Measurements from ENCODE around the gene RHO.

RHO gene

GRCh38 chr3:129549805-129550204, 21.4 kb downstream of the RHO start:
- H3K27ac ChIP-seq (ENCODE audit: low read depth, low read length): no peak overlapping the region
- no peaks in the 10 kb centered on the region for H3K9me3 ChIP-seq (ENCODE audit: control insufficient read depth in 1 of 2, low read length in 2 of 2)
- peaks cover 4 to 10% of the 10 kb centered on the region in 2 donors for H3K4me1 ChIP-seq (ENCODE audit: control insufficient read depth in 1 of 2, insufficient read depth in 2 of 2, low read length in 2 of 2)
- H3K9ac ChIP-seq (ENCODE audit: low read depth in 1 of 2, low read length in 2 of 2): no peak overlapping the region
- H3K36me3 ChIP-seq (ENCODE audit: control insufficient read depth in 1 of 2, insufficient read depth in 2 of 2, low read length in 2 of 2): no peaks in the 10 kb centered on the region
- no peaks in the 10 kb centered on the region for H3K27me3 ChIP-seq (ENCODE audit: control insufficient read depth in 1 of 2, insufficient read depth in 2 of 2, low read length in 2 of 2)
- H3K4me3 ChIP-seq (ENCODE audit: low read depth in 1 of 2, low read length in 2 of 2): no peak overlapping the region

- Histone ChIP-seq H3K27ac (ENCODE audit: low read depth, low read length) (no peak overlapping the region), H3K4me3 (ENCODE audit: low read depth in 1 of 2, low read length in 2 of 2) (no peak overlapping the region), H3K9ac (ENCODE audit: low read depth in 1 of 2, low read length in 2 of 2) (no peak overlapping the region), H3K9me3 (ENCODE audit: control insufficient read depth in 1 of 2, low read length in 2 of 2) (no peaks in the 10 kb centered on the region), H3K36me3 (ENCODE audit: control insufficient read depth in 1 of 2, insufficient read depth in 2 of 2, low read length in 2 of 2) (no peaks in the 10 kb centered on the region), H3K27me3 (ENCODE audit: control insufficient read depth in 1 of 2, insufficient read depth in 2 of 2, low read length in 2 of 2) (no peaks in the 10 kb centered on the region), H3K4me1 (ENCODE audit: control insufficient read depth in 1 of 2, insufficient read depth in 2 of 2, low read length in 2 of 2) (peaks cover 4 to 10% of the 10 kb centered on the region in 2 donors)
These were observed 24.0 kb downstream of the RHO start for GRCh38 chr3:129552287-129553050.

GRCh38 chr3:129553171-129553570, 24.7 kb downstream of the RHO start:
- Histone ChIP-seq H3K27ac (ENCODE audit: low read depth, low read length) (no peak overlapping the region), H3K9ac (ENCODE audit: low read depth in 1 of 2, low read length in 2 of 2) (no peak overlapping the region), H3K36me3 (ENCODE audit: control insufficient read depth in 1 of 2, insufficient read depth in 2 of 2, low read length in 2 of 2) (peaks cover 0 to 3% of the 10 kb centered on the region in 2 donors), H3K9me3 (ENCODE audit: control insufficient read depth in 1 of 2, low read length in 2 of 2) (no peaks in the 10 kb centered on the region), H3K4me3 (ENCODE audit: low read depth in 1 of 2, low read length in 2 of 2) (no peak overlapping the region), H3K27me3 (ENCODE audit: control insufficient read depth in 1 of 2, insufficient read depth in 2 of 2, low read length in 2 of 2) (no peaks in the 10 kb centered on the region), H3K4me1 (ENCODE audit: control insufficient read depth in 1 of 2, insufficient read depth in 2 of 2, low read length in 2 of 2) (peaks cover 4 to 10% of the 10 kb centered on the region in 2 donors)

GRCh38 chr3:129553719-129554118, 25.3 kb downstream of the RHO start:
- Histone ChIP-seq H3K36me3 (ENCODE audit: control insufficient read depth in 1 of 2, insufficient read depth in 2 of 2, low read length in 2 of 2) (peaks cover 0 to 3% of the 10 kb centered on the region in 2 donors), H3K9me3 (ENCODE audit: control insufficient read depth in 1 of 2, low read length in 2 of 2) (no peaks in the 10 kb centered on the region), H3K27ac (ENCODE audit: low read depth, low read length) (no peak overlapping the region), H3K27me3 (ENCODE audit: control insufficient read depth in 1 of 2, insufficient read depth in 2 of 2, low read length in 2 of 2) (no peaks in the 10 kb centered on the region), H3K4me3 (ENCODE audit: low read depth in 1 of 2, low read length in 2 of 2) (peak overlapping the region in 1 of 2 donors; percentile 32), H3K9ac (ENCODE audit: low read depth in 1 of 2, low read length in 2 of 2) (no peak overlapping the region), H3K4me1 (ENCODE audit: control insufficient read depth in 1 of 2, insufficient read depth in 2 of 2, low read length in 2 of 2) (peaks cover 4 to 12% of the 10 kb centered on the region in 2 donors)

- H3K27me3 ChIP-seq (ENCODE audit: control insufficient read depth in 1 of 2, insufficient read depth in 2 of 2, low read length in 2 of 2): no peaks in the 10 kb centered on the region
- H3K9ac ChIP-seq (ENCODE audit: low read depth in 1 of 2, low read length in 2 of 2): no peak overlapping the region
- H3K4me1 ChIP-seq (ENCODE audit: control insufficient read depth in 1 of 2, insufficient read depth in 2 of 2, low read length in 2 of 2): peaks cover 6 to 17% of the 10 kb centered on the region in 2 donors
- no peak overlapping the region for H3K27ac ChIP-seq (ENCODE audit: low read depth, low read length)
- no peak overlapping the region for H3K4me3 ChIP-seq (ENCODE audit: low read depth in 1 of 2, low read length in 2 of 2)
- no peaks in the 10 kb centered on the region for H3K9me3 ChIP-seq (ENCODE audit: control insufficient read depth in 1 of 2, low read length in 2 of 2)
- H3K36me3 ChIP-seq (ENCODE audit: control insufficient read depth in 1 of 2, insufficient read depth in 2 of 2, low read length in 2 of 2): peaks cover 0 to 3% of the 10 kb centered on the region in 2 donors
These were observed 26.1 kb downstream of the RHO start for GRCh38 chr3:129554356-129555152.

GRCh38 chr3:129555153-129555550, 26.7 kb downstream of the RHO start:
- Histone ChIP-seq H3K9me3 (ENCODE audit: control insufficient read depth in 1 of 2, low read length in 2 of 2) (no peaks in the 10 kb centered on the region), H3K4me1 (ENCODE audit: control insufficient read depth in 1 of 2, insufficient read depth in 2 of 2, low read length in 2 of 2) (peaks cover 12 to 17% of the 10 kb centered on the region in 2 donors), H3K4me3 (ENCODE audit: low read depth in 1 of 2, low read length in 2 of 2) (no peak overlapping the region), H3K27me3 (ENCODE audit: control insufficient read depth in 1 of 2, insufficient read depth in 2 of 2, low read length in 2 of 2) (no peaks in the 10 kb centered on the region), H3K27ac (ENCODE audit: low read depth, low read length) (no peak overlapping the region), H3K9ac (ENCODE audit: low read depth in 1 of 2, low read length in 2 of 2) (no peak overlapping the region), H3K36me3 (ENCODE audit: control insufficient read depth in 1 of 2, insufficient read depth in 2 of 2, low read length in 2 of 2) (peaks cover 0 to 4% of the 10 kb centered on the region in 2 donors)

GRCh38 chr3:129555616-129556357, 27.3 kb downstream of the RHO start:
- Histone ChIP-seq H3K4me3 (ENCODE audit: low read depth in 1 of 2, low read length in 2 of 2) (no peak overlapping the region), H3K27ac (ENCODE audit: low read depth, low read length) (no peak overlapping the region), H3K4me1 (ENCODE audit: control insufficient read depth in 1 of 2, insufficient read depth in 2 of 2, low read length in 2 of 2) (peaks cover 14 to 17% of the 10 kb centered on the region in 2 donors), H3K9ac (ENCODE audit: low read depth in 1 of 2, low read length in 2 of 2) (no peak overlapping the region), H3K9me3 (ENCODE audit: control insufficient read depth in 1 of 2, low read length in 2 of 2) (no peaks in the 10 kb centered on the region), H3K27me3 (ENCODE audit: control insufficient read depth in 1 of 2, insufficient read depth in 2 of 2, low read length in 2 of 2) (no peaks in the 10 kb centered on the region), H3K36me3 (ENCODE audit: control insufficient read depth in 1 of 2, insufficient read depth in 2 of 2, low read length in 2 of 2) (peaks cover 0 to 6% of the 10 kb centered on the region in 2 donors)

- no peaks in the 10 kb centered on the region for H3K27me3 ChIP-seq (ENCODE audit: control insufficient read depth in 1 of 2, insufficient read depth in 2 of 2, low read length in 2 of 2)
- no peak overlapping the region for H3K9ac ChIP-seq (ENCODE audit: low read depth in 1 of 2, low read length in 2 of 2)
- peaks cover 17 to 20% of the 10 kb centered on the region in 2 donors for H3K4me1 ChIP-seq (ENCODE audit: control insufficient read depth in 1 of 2, insufficient read depth in 2 of 2, low read length in 2 of 2)
- H3K36me3 ChIP-seq (ENCODE audit: control insufficient read depth in 1 of 2, insufficient read depth in 2 of 2, low read length in 2 of 2): peaks cover 0 to 6% of the 10 kb centered on the region in 2 donors
- H3K9me3 ChIP-seq (ENCODE audit: control insufficient read depth in 1 of 2, low read length in 2 of 2): no peaks in the 10 kb centered on the region
- no peak overlapping the region for H3K4me3 ChIP-seq (ENCODE audit: low read depth in 1 of 2, low read length in 2 of 2)
- no peak overlapping the region for H3K27ac ChIP-seq (ENCODE audit: low read depth, low read length)
These were observed 27.9 kb downstream of the RHO start for GRCh38 chr3:129556358-129556695.

GRCh38 chr3:129556890-129557547, 28.6 kb downstream of the RHO start:
- Histone ChIP-seq H3K36me3 (ENCODE audit: control insufficient read depth in 1 of 2, insufficient read depth in 2 of 2, low read length in 2 of 2) (peaks cover 0 to 6% of the 10 kb centered on the region in 2 donors), H3K9ac (ENCODE audit: low read depth in 1 of 2, low read length in 2 of 2) (no peak overlapping the region), H3K27me3 (ENCODE audit: control insufficient read depth in 1 of 2, insufficient read depth in 2 of 2, low read length in 2 of 2) (no peaks in the 10 kb centered on the region), H3K27ac (ENCODE audit: low read depth, low read length) (no peak overlapping the region), H3K9me3 (ENCODE audit: control insufficient read depth in 1 of 2, low read length in 2 of 2) (no peaks in the 10 kb centered on the region), H3K4me3 (ENCODE audit: low read depth in 1 of 2, low read length in 2 of 2) (no peak overlapping the region), H3K4me1 (ENCODE audit: control insufficient read depth in 1 of 2, insufficient read depth in 2 of 2, low read length in 2 of 2) (peaks cover 17 to 21% of the 10 kb centered on the region in 2 donors)
